Smooth muscle cell of bladder (primary cell): ENCODE data around the gene VCX2. TPM values are rescaled to one million over a fixed set of nuclear protein-coding genes. Genes with fewer than 3 reads are reported as not detected.

ENCODE experiments used
- total RNA-seq: library from RNA; depleted of rRNA; stranded (reverse); fragments of >200 nt; gene quantifications from 2 replicates; pipeline ENCODE4 v1.2.3, GENCODE V29; 2014

Gene VCX2
- total RNA-seq, result not detected in 2 replicates

DNA sequence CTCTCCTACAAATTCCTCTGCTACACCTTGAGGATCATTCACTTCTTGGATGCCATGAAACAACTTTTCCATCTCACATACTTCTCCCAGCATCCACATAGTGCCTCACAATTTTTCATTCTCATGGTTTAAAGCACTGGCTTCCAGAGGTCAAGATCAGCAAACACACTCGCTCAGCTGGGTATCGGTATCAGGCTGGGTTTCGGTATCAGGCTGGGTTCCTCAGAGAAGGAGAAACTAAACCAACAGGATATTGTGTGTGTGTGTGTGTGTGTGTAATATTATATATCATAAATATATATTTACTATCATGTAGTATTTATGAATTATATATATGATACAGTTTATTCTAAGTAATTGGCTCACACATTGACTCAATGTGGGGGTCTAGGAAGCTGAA lies at the start of gene VCX2:
Gene VCX2 (minus strand): TSS at position 99 of the 400 bp plus-strand sequence. CDS start 624 bp downstream, outside the sequence.

Other genes with a start within 250 kb of the VCX2 start
- gene PNPLA4, start 243.9 kb downstream of the VCX2 start, total RNA-seq, result 13.7 and 18.5 TPM in 2 replicates